AG09319 (cell line): Measurements from ENCODE around the gene TPRA1.

ENCODE experiments used
- DNase-seq: peaks from one replicate; pipeline ENCODE4 v3.0.0-alpha.2; 2010; ENCODE audit warnings: low read depth; ENCODE audit errors: extremely low read depth
- CTCF ChIP-seq: IDR thresholded peaks from 2 replicates; pipeline ENCODE4 v1.5.1; 2011; ENCODE audit warnings: low read depth, mild to moderate bottlenecking, inconsistent platforms, low read length, moderate library complexity

Gene TPRA1

GRCh38 chr3:127525373-127525772 lies 65.2 kb downstream of the TPRA1 start:
- TF ChIP-seq CTCF = no peak
- DNase-seq = no peak

- no peak for DNase-seq
- no peak for TF ChIP-seq CTCF
Measured at GRCh38 chr3:127524296-127524896, 66.1 kb downstream of the TPRA1 start.
